Middle frontal gyrus (tissue), 1 donor: ENCODE results near the gene QRICH2.
"Not testable (repeated sequence)": the region's sequence is repeated elsewhere in the genome, so short reads cannot be mapped to it uniquely, and the experiment has no call there.

Experiments used
- DNase-seq: peaks from one replicate; pipeline ENCODE4 v3.0.0-alpha.2; 2015; ENCODE audit warnings: low spot score; ENCODE audit errors: extremely low spot score

The QRICH2 gene

GRCh38 chr17:76331083-76331482 lies 23.0 kb upstream of the QRICH2 start:
- DNase-seq = no peak

GRCh38 chr17:76329664-76330063 lies 21.6 kb upstream of the QRICH2 start:
- DNase-seq = no peak

- no peak for DNase-seq
These were observed 19.6 kb upstream of the QRICH2 start for GRCh38 chr17:76327696-76328095.

- no peak for DNase-seq
These were observed 18.2 kb upstream of the QRICH2 start for GRCh38 chr17:76326306-76326705.

GRCh38 chr17:76318586-76318985 lies 10.5 kb upstream of the QRICH2 start:
- no peak for DNase-seq

- no peak for DNase-seq
These were observed 9.5 kb upstream of the QRICH2 start for GRCh38 chr17:76317535-76317934.

GRCh38 chr17:76314392-76315227 lies 6.5 kb upstream of the QRICH2 start:
- DNase-seq = no peak

GRCh38 chr17:76312735-76313134 lies 4.7 kb upstream of the QRICH2 start:
- DNase-seq = no peak

GRCh38 chr17:76309461-76309860 lies 1.4 kb upstream of the QRICH2 start:
- DNase-seq = no peak

GRCh38 chr17:76307299-76307965 lies 644 bp downstream of the QRICH2 start:
- no peak for DNase-seq

GRCh38 chr17:76305135-76305454 lies 3.0 kb downstream of the QRICH2 start:
- DNase-seq = not testable (repeated sequence)

- DNase-seq = no peak
These were observed 3.6 kb downstream of the QRICH2 start for GRCh38 chr17:76304226-76305134.

- no peak for DNase-seq
These were observed 10.6 kb downstream of the QRICH2 start for GRCh38 chr17:76297436-76297835.

- no peak for DNase-seq
These were observed 11.2 kb downstream of the QRICH2 start for GRCh38 chr17:76296889-76297288.

- no peak for DNase-seq
These were observed 11.9 kb downstream of the QRICH2 start for GRCh38 chr17:76296186-76296585.

GRCh38 chr17:76293106-76293505 lies 15.0 kb downstream of the QRICH2 start:
- no peak for DNase-seq

GRCh38 chr17:76292567-76292966 lies 15.5 kb downstream of the QRICH2 start:
- DNase-seq = no peak

GRCh38 chr17:76281573-76282371 lies 26.3 kb downstream of the QRICH2 start:
- no peak for DNase-seq

- no peak for DNase-seq
These were observed 27.4 kb downstream of the QRICH2 start for GRCh38 chr17:76280650-76281049.

GRCh38 chr17:76279742-76280287 lies 28.3 kb downstream of the QRICH2 start:
- no peak for DNase-seq
